B cell (primary cell): Measurements from ENCODE around the gene RNF149. TPM values are rescaled to one million over a fixed set of nuclear protein-coding genes. Genes with fewer than 3 reads are reported as not detected.

Experiments
- ATAC-seq: fragments of 200-7000 bp; cut with Tn5 transposase; one replicate; pipeline ENCODE4 v1.10.0; 2021; ENCODE audit warnings: low read depth, mild to moderate bottlenecking, moderate number of reproducible peaks, moderate library complexity
- CTCF ChIA-PET: fragments of 350-600 bp; sonication (Branson Sonifier 250); formaldehyde crosslinking; loops from one replicate; lab custom pipeline; 2021; ENCODE audit warnings: antibody characterized with exemption, inconsistent platforms; lab: Charles Lee
- POLR2A ChIA-PET: fragments of 350-600 bp; sonication (Branson Sonifier 250); formaldehyde crosslinking; loops from one replicate; lab custom pipeline; 2021; ENCODE audit warnings: antibody characterized with exemption; lab: Charles Lee
- DNase-seq: peaks from one replicate; pipeline ENCODE4 v3.0.0; 2013
- H2AFZ ChIP-seq: 2 replicates; pipeline ENCODE4 v1.6.1; 2012; ENCODE audit warnings: mild to moderate bottlenecking, low read depth, low read length; ENCODE audit not compliant: insufficient read depth, poor library complexity, severe bottlenecking
- H3K27ac ChIP-seq, 2 donors: 1 replicate in 1 of 2; 2 replicates in 1 of 2; pipeline ENCODE4 v1.5.1; 2012 to 2013; ENCODE audit warnings: low read length in 2 of 2, mild to moderate bottlenecking in 2 of 2, moderate library complexity in 1 of 2
- H3K27me3 ChIP-seq, 4 experiments: fragments of 200-600 bp in 1 of 4; sonication (generic) in 1 of 4; replicated peaks in 1 of 4; 1 replicate in 2 of 4; 2 replicates in 2 of 4; pipeline versions ENCODE4 v1.6.1 to v1.7.0; 2013 to 2016; ENCODE audit warnings: low read length in 3 of 4, mild to moderate bottlenecking in 2 of 4, mixed read lengths in 1 of 4, moderate library complexity in 1 of 4; ENCODE audit not compliant: insufficient read depth in 4 of 4, control insufficient read depth in 3 of 4; ENCODE audit errors: control extremely low read depth in 1 of 4
- H3K36me3 ChIP-seq, 2 experiments: replicated peaks in 1 of 2; 1 replicate in 1 of 2; 2 replicates in 1 of 2; pipeline versions ENCODE4 v1.6.1 to v1.7.1; 2013; ENCODE audit warnings: low read length in 1 of 2; ENCODE audit not compliant: insufficient read depth in 2 of 2, control insufficient read depth in 1 of 2; ENCODE audit errors: control extremely low read depth in 1 of 2, extremely low read depth in 1 of 2
- H3K4me1 ChIP-seq, 2 donors: fragments of 200-600 bp in 1 of 2; sonication (generic) in 1 of 2; 1 replicate in 1 of 2; 2 replicates in 1 of 2; pipeline versions ENCODE4 v1.5.1 to v1.6.1; 2013 to 2017; ENCODE audit warnings: low read length in 2 of 2; ENCODE audit not compliant: control insufficient read depth in 2 of 2, insufficient read depth in 2 of 2
- H3K4me2 ChIP-seq: replicated peaks from 2 replicates; pipeline ENCODE3; 2012; ENCODE audit warnings: mild to moderate bottlenecking, low read depth, low read length; ENCODE audit not compliant: poor library complexity, severe bottlenecking
- H3K4me3 ChIP-seq, 5 experiments: fragments of 200-600 bp in 1 of 5; sonication (generic) in 1 of 5; 1 replicate in 3 of 5; 2 replicates in 2 of 5; pipeline versions ENCODE4 v1.5.1 to v1.7.0; 2011 to 2016; ENCODE audit warnings: low read length in 4 of 5, mild to moderate bottlenecking in 4 of 5, low read depth in 2 of 5, control low read depth in 1 of 5, moderate library complexity in 1 of 5; ENCODE audit not compliant: insufficient read depth in 1 of 5; ENCODE audit errors: control extremely low read depth in 1 of 5, extremely low read depth in 1 of 5
- H3K79me2 ChIP-seq: fragments of 200-600 bp; sonication (generic); one replicate; pipeline ENCODE4 v1.6.0; 2016; ENCODE audit warnings: low read length; ENCODE audit not compliant: control insufficient read depth, insufficient read depth
- H3K9ac ChIP-seq: fragments of 200-600 bp; sonication (generic); 2 replicates; pipeline ENCODE4 v1.6.1; 2017; ENCODE audit warnings: mild to moderate bottlenecking, low read length, moderate library complexity
- H3K9me3 ChIP-seq, 3 donors: one replicate each; pipeline versions ENCODE4 v1.6.1 to v1.7.1; 2013; ENCODE audit warnings: low read length in 2 of 3; ENCODE audit not compliant: control insufficient read depth in 2 of 3, insufficient read depth in 1 of 3; ENCODE audit errors: control extremely low read depth in 1 of 3
- H4K20me1 ChIP-seq: 2 replicates; pipeline ENCODE4 v1.6.0; 2012; ENCODE audit warnings: mild to moderate bottlenecking, low read length; ENCODE audit not compliant: insufficient read depth, control insufficient read depth, poor library complexity, severe bottlenecking
- H3K27ac Mint-ChIP-seq: one replicate; pipeline ENCODE4 v1.8.0; 2021; ENCODE audit warnings: mixed read lengths
- H3K27me3 Mint-ChIP-seq: one replicate; pipeline ENCODE4 v1.8.0; 2021; ENCODE audit warnings: mixed read lengths
- H3K4me1 Mint-ChIP-seq: one replicate; pipeline ENCODE4 v1.8.0; 2021; ENCODE audit warnings: mixed read lengths
- H3K4me3 Mint-ChIP-seq: one replicate; pipeline ENCODE4 v1.8.0; 2021; ENCODE audit warnings: mixed read lengths
- H3K9me3 Mint-ChIP-seq: one replicate; pipeline ENCODE4 v1.8.0; 2022; ENCODE audit warnings: mixed read lengths; ENCODE audit not compliant: insufficient read depth
- EZH2 ChIP-seq: IDR thresholded peaks from 2 replicates; pipeline ENCODE4 v1.6.1; 2012; ENCODE audit warnings: borderline replicate concordance, low read depth, mild to moderate bottlenecking, moderate library complexity, low read length; ENCODE audit not compliant: insufficient read depth, poor library complexity, severe bottlenecking
- WGBS: methylation state at CpG from one replicate; pipeline ENCODE4 v1.1.5; 2013; ENCODE audit warnings: missing lambda C conversion rate; ENCODE audit not compliant: insufficient coverage; 5-methylcytosine and 5-hydroxymethylcytosine counted together
- intact Hi-C: fragments of 100-400 bp; cut with micrococcal nuclease; formaldehyde crosslinking; loops from one replicate; pipeline ENCODE4 v1.10.0; 2022
- polyA plus RNA-seq: library from polyadenylated mRNA; depleted of rRNA; stranded (reverse); fragments of >200 nt; gene quantifications from 2 replicates; pipeline ENCODE4 v1.2.3, GENCODE V29; 2012
- total RNA-seq, 2 donors: library from RNA; stranded (reverse); fragments of 120-200 nt in 1 of 2; gene quantifications; 1 replicate in 1 of 2; 2 replicates in 1 of 2; pipeline versions ENCODE4 v1.2.3 to v1.2.4, GENCODE V29; 2013 to 2022
- TF ChIP-seq, protein P1 (sequence below): fragments of 200-600 bp; IDR thresholded peaks from one replicate; pipeline ENCODE4 v1.8.0; 2022; ENCODE audit warnings: antibody characterized with exemption, mild to moderate bottlenecking

The RNF149 gene
- total and polyA plus RNA-seq, 2 donors (not counting 1 experiment from before 2014, with no cell fraction given) = 28.2 to 71.6 TPM

DNA sequence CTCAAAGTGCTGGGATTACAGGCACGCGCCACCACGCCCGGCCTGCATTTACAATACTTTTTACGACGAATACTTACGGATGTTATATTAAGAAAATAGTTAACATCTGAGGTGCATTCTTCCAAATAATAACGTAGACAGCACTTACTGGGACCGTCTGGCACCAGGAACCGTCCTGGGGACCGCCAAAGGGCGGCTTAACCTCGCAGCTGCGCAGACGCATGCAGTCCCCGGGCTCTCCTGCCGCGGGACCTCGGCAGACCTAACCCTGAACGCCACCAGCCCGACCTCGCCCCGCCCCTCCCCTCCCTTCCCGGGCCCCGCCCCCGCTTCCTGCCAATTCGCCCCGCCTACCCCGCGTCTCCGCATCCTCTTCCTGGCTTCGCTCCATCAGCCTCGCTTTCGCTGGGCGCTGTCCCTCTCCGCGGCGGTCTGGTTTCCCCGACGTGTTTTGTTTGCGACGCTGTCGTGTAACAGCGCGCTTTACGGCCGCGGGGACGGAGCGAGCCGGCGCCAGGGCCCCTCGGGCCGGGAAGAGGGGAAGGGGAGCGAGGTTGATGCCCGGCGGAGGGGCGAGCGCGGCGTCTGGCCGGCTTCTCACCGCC lies 56.0 kb downstream of the RNF149 start, which contains the start of gene CNOT11:
TSS of gene CNOT11 (plus strand) at position 479 of the 605 bp plus-strand sequence. CDS start at position 558, 79 bp downstream.
- DNase-seq (peak; percentile 99), ATAC-seq (peak; percentile 85)
- Mint-ChIP-seq H3K9me3 (no peaks in the 10 kb centered on the region), H3K4me3 (peak within 1 kb of the TSS; percentile 95), H3K27ac (peak within 1 kb of the TSS; percentile 92), H3K4me1 (peaks cover 44% of the 10 kb centered on the region), H3K27me3 (no peaks in the 10 kb centered on the region)
- Histone ChIP-seq H4K20me1 (peaks cover 42% of the 10 kb centered on the region), H3K36me3 (peaks cover 0 to 15% of the 10 kb centered on the region in 2 experiments), H3K27me3 (no peaks in the 10 kb centered on the region), H3K79me2 (peaks cover 42% of the 10 kb centered on the region), H3K27ac (peak within 1 kb of the TSS; percentile 83 to 98), H3K4me2 (peak within 1 kb of the TSS; percentile 96), H3K4me3 (peak within 1 kb of the TSS; percentile 68 to 91 (median 88)), H2AFZ (peak within 1 kb of the TSS; percentile 95), H3K4me1 (peaks cover 20 to 30% of the 10 kb centered on the region in 2 donors), H3K9me3 (no peaks in the 10 kb centered on the region), H3K9ac (peak within 1 kb of the TSS; percentile 98)
- POLR2A ChIA-PET = interaction anchor here (0.8 to 1.3 kb wide), 2 partner anchors 29 to 250 kb away, joined by 3 to 4 read pairs; partner anchors contain the start of gene RPL31
- no peak for TF ChIP-seq EZH2
- TF ChIP-seq, protein P1, sequence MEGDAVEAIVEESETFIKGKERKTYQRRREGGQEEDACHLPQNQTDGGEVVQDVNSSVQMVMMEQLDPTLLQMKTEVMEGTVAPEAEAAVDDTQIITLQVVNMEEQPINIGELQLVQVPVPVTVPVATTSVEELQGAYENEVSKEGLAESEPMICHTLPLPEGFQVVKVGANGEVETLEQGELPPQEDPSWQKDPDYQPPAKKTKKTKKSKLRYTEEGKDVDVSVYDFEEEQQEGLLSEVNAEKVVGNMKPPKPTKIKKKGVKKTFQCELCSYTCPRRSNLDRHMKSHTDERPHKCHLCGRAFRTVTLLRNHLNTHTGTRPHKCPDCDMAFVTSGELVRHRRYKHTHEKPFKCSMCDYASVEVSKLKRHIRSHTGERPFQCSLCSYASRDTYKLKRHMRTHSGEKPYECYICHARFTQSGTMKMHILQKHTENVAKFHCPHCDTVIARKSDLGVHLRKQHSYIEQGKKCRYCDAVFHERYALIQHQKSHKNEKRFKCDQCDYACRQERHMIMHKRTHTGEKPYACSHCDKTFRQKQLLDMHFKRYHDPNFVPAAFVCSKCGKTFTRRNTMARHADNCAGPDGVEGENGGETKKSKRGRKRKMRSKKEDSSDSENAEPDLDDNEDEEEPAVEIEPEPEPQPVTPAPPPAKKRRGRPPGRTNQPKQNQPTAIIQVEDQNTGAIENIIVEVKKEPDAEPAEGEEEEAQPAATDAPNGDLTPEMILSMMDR = no peak
- intact Hi-C loops = loop anchor here (1.0 to 5.0 kb wide), 5 partner anchors 56 to 690 kb away; partner anchors contain the start of genes PDCL3, RNF149, RPL31 and TBC1D8
- WGBS = under 1% methylated on average over 52 of the region's 63 CpGs
- CTCF ChIA-PET = interaction anchor here (1.0 to 1.9 kb wide), 4 partner anchors 100 to 251 kb away, joined by 3 to 11 read pairs (median 4); partner anchors contain the start of gene RPL31
